H4 (cell line): Measurements from ENCODE around the gene CRTC3. TPM values are rescaled to one million over a fixed set of nuclear protein-coding genes. Genes with fewer than 3 reads are reported as not detected.
"Not testable (repeated sequence)": the region's sequence is repeated elsewhere in the genome, so short reads cannot be mapped to it uniquely, and the experiment has no call there.

Experiments used
- DNase-seq: peaks from one replicate; pipeline ENCODE4 v3.0.0-alpha.2; 2015; ENCODE audit warnings: low spot score
- total RNA-seq: library from RNA; depleted of rRNA; stranded (reverse); fragments of >200 nt; shearing (Covaris generic); gene quantifications from 2 replicates; pipeline ENCODE4 v1.2.3, GENCODE V29; 2014; rRNA removed

Gene CRTC3, protein sequence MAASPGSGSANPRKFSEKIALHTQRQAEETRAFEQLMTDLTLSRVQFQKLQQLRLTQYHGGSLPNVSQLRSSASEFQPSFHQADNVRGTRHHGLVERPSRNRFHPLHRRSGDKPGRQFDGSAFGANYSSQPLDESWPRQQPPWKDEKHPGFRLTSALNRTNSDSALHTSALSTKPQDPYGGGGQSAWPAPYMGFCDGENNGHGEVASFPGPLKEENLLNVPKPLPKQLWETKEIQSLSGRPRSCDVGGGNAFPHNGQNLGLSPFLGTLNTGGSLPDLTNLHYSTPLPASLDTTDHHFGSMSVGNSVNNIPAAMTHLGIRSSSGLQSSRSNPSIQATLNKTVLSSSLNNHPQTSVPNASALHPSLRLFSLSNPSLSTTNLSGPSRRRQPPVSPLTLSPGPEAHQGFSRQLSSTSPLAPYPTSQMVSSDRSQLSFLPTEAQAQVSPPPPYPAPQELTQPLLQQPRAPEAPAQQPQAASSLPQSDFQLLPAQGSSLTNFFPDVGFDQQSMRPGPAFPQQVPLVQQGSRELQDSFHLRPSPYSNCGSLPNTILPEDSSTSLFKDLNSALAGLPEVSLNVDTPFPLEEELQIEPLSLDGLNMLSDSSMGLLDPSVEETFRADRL
- total RNA-seq = 6.8 and 6.9 TPM in 2 replicates

DNA sequence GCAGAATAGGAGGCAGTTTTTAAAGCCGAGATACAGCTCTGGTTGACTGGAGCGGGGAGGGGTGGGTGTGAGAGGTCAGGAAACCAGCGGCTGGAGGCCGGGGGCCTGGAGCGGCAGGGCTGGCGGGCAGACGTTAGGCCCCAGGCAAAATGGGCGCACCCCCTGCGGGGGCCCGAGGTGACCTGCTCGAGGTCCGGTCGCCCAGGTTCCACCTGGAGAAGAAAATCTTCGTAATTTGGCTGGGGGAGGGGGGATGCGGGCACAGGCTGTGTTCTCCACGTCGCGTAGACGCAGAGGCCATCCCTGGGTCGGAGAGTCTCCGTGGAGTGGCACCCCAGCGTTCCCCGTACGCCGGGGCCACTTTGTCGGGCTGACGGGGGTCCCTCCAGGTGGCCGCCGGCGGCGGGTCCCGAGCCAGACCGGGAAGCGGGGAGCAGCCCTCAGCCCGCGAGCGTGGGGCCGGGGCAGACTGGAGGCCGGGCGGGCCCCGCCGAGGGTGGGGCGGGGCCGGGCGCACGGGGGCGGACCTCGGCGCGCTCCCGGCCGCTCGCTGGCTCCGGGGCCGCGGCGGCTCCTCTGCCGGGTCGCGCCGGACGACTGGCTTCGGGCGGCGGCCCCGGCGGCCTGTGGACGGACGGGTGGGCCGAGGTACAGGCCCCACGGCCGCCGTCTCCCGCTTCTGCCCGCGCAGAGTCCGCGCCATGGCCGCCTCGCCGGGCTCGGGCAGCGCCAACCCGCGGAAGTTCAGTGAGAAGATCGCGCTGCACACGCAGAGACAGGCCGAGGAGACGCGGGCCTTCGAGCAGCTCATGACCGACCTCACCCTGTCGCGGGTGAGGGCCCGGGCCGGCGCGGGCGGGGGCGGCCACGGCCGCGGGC lies at the start of gene CRTC3:
Gene CRTC3, plus strand, starts transcription at position 553 of the 879 bp plus-strand sequence. Its CDS starts 149 bp downstream, at position 702.
- peak; percentile 32 for DNase-seq

DNA sequence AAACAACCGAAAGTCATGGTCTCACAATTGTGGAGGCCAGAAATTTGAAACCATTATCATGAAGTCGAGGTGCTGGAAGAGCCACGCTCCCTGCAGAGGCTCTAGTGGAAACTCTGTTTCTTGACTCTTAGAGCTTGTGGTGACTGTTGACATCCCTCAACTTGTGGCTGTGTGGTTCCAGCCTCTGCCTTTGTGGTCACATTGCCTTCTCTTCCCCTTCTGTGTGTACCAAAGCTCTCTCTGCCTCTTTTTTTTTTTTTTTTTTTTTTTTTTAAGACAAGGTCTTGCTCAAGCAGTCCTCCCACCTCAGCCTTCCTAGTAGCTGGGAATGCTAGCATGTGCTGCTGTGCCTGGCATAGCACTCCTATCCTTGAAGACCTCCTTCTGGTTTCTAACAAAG lies 48.7 kb upstream of the CRTC3 start:
- DNase-seq = no peak

DNA sequence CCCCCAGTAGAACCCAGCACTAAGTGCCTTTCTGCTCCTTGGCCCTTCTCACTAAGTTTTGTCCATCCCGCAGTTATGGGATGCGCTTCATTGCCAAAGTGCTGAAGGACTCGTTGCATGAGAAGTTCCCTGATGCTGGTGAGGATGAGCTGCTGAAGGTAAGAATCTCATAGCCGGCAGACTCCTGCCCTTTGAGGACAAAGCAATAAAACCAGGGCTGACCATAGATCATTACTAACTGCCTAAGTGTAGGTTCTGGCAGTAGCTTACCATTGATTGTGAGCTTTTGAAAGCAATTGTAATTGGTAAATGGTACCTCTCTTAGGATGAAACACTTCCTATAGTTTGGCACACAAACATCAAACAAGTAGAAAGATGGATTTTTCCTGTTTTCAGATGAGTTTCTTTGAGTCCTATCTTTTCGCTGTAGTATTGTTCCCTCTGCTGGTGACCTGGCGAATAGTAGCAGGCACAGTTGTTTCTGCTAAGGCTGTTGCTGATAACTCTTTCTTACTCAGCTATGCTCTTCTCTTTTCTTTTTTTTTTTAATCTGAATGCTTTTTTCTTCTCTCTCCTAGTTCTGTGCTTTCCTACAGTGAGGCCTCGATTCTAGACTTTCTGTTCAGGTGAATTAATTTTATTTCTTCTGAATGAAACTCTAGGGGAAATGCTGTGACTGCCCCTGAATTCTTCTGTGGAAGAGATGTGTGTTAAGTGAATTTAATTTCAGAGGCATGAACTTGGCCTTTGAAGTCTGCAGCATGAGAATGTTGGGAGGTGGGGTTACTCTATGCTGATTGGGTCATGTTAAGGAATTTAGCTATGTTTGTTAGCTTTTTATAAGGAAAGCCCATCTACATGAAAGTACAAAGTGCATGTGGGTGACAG lies 47.4 kb upstream of the CRTC3 start:
- peak; percentile 40 for DNase-seq

DNA sequence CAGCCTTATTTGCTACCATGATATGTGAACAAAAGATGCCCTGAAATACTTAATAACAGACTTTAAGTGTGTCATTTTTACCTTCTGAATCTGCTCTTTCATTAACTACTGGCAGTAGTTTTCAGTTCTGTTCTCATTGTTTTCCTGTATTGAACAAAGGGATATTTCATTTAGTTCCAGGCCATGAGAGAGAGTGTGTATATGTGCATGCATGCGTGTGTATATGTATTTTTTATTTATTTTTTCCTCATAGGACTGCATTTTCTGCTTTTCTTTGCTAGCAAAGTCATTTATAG lies 46.8 kb upstream of the CRTC3 start:
- DNase-seq = no peak

DNA sequence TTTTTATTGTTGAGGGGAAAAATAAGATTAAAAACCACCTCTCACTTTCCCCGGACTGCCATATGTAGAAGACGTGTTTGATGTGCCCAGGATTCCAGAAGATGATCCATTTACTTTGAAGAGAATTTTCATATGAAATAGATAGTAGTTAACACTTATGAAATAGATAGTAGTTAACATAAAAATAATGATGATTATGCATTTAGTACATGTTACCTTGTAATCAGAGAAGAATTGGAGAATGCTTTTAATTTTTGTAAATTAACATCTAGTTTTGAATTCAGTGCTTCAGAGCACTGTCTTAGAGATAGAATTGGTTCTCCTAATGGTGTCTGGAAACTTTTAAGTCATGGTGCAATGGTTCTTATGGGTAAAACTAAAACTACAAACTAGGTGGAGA lies 46.1 kb upstream of the CRTC3 start:
- no peak for DNase-seq

DNA sequence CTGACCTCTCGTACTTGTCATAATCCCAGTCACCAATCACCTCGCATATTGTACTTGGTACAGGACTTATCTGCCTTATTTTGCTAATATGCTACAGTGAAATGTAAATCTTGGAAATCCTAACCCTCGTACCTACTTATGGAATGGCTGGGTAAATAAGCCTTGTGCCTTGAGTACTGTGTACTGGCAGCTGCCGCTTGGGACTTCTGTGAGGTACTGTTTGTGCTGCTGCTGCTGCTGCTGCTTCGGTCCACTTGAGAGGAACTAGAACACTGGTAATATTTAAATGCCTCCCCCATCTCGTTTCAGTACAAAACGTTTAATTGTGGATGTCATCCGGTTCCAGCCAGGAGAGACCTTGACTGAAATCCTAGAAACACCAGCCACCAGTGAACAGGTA lies 42.5 kb upstream of the CRTC3 start:
- DNase-seq = no peak

DNA sequence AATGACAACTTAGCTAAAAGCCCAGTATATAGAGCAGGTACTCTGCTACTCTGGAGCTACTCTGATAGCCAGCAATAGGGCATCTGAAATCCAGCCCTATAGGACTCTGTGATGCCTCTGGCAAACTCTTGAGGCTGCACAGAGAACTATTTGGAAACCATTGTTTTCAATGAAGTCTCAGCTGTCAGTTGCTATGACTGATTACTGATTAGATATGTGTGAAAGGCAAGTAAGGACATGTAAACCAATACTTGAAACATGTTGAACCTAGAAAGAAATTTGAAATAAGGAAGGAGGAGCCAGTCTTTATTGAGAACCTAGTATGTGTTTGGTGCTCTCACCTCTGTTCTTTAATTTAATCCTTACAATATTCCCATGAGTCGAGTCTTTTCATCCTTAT lies 40.2 kb upstream of the CRTC3 start:
- no peak for DNase-seq

DNA sequence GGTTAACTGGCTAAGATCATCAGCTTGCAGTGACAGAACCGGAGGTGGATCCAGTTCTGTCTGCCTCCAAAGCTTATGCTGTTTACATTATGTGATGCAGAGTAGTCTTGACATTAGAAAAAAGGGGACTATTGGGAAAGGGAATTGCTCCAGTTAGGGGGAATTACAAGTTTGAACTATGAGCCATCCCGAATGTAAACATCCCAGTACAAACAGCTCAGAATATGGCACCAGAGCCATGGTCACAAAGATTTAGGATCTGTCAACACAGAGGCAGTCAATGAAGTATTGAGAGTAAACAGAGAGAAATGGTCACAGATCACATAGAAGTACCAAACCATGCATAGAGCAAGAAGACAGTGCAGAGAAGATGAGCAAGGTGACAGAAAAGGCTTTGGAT lies 39.8 kb upstream of the CRTC3 start:
- DNase-seq = no peak

DNA sequence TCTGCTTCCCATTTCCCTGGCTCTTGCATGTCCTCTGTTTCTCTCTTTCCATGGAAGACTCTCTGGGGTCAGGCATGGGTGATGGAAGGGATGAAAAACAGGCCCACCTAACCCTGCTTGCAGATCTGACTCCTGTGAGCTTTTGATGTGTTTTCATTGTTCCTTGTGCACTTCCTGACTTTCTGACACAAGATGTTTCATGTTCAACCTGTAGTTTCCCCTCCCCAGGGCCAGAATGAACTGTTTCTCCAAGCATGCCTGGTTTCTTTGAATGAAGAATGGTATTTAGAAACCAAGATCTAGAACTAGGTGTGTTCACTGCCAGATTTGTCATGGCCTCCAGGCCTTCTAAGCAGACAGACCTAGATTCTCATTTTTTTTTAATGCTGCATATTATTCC lies 36.1 kb upstream of the CRTC3 start:
- DNase-seq = no peak

DNA sequence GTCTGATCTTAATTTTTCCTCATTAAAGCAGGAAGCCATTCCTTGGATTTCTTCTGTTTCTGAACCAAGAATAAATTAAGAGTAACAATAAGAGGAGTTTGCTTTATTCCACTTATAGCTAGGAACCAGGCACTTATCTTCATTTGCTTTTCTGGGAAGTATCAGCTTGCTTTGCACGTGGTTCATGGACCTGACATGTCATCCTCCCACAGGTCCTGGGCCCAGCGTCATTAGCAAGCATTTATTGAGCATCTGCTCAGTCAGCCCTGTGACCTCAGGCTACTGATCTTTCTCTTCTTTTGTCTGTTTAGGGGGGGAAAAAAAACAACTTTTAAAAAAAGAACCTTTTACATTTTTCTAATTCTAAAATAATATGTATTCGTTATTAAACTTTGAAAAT lies 34.7 kb upstream of the CRTC3 start:
- DNase-seq = no peak

DNA sequence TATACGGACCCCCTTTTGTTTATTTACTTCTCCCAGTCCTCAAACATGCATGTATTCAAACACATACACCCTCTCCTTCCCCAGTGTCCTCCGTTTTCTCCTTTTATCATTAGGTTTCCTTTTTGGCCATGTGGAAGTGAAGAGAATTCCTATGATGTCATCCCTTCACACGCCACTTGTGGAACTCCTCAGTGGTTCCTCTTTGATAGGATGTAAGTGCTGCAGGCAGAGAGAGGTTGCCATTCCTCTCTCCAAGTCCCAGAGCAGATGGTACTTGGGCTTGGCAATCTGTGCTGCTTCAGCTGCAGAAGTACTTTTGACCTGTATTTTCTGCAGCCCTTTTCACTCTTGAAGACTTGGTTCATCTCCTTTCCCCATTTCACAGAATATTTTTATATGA lies 32.9 kb upstream of the CRTC3 start:
- no peak for DNase-seq

DNA sequence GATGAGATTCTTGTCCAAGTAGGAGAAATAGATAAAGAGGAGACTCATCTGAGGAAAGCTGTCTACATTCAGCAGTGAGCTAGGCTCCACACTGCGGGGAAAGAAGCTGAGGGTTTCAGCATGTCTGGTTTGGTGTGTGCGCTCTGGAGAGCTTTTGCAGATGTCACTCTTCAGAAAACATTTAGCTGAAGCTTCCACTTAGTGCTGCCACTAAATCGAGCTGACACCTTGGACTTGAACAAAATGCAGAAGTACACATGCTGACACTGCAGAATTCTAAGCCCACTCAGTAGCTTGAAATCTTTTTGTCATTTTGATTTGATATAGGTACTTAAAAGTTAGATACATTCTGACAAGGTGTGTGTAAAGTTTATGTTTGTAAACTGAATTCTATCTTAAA lies 32.3 kb upstream of the CRTC3 start:
- DNase-seq = no peak

DNA sequence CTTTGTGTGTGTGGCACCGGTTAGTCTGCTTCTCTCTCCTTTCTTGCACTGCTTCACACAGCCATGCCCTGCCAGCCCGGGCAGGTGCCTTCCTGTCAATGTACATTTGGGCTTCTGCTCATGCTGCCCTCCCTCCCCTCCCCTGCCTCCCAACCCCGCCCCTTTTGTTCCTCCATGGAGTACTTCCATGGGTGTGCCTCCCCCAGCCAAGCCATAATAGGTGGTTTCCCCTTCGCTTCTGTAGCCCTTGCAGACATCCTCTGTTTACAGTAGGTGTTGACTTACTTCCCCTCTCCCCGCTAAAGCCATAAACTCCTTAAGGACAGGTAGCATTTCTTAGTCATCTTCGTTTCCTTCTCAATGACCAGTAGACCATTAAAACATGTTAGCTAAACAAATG lies 31.8 kb upstream of the CRTC3 start:
- no peak for DNase-seq

DNA sequence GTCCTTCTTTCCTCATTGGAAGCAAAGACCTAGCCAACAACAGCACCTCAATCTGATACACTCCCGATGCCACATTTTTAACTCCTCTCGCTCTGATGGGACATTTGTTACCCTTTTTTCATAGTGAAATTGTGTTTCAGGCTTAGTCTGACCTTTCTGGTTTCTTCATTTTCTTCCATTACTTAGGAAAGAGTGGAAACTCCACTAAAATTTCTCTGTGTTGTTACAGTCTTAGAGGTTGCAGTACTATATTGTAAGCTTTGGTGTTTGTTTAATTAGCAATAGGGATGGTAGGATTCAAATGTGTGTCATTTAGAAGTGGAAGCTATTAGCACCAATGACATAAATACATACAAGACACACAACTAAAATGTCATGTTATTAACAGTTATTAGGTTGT lies 29.6 kb upstream of the CRTC3 start:
- DNase-seq = no peak

DNA sequence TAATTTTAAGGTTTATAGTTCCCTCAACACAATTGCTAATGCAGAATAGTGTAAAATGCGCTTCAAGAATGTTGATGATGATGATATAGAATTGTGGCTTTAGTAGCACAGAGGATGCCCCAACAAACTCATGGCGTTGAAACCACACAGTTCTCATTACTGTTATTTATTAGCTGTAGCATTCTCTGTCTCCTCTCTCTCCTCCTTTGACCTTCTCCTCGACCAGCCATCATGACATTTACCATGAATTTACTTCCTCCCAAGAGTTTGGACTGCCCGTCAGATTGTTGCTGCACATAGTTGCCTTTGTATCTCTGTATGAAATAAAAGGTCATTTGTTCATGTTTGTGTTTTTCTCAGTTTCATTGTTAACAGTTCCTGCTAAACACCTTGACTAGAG lies 27.8 kb upstream of the CRTC3 start:
- no peak for DNase-seq

DNA sequence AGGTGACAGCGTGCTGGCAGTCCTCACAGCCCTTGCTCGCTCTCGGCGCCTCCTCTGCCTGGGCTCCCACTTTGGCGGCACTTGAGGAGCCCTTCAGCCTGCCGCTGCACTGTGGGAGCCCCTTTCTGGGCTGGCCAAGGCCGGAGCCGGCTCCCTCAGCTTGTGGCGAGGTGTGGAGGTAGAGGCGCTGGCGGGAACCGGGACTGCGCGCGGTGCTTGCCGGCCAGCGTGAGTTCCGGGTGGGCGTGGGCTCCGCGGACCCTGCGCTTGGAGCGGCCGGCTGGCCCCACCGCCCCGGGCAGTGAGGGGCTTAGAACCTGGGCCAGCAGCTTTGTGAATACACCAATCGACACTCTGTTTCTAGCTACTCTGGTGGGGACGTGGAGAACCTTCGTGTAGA lies 18.9 kb upstream of the CRTC3 start:
- DNase-seq = not testable (repeated sequence)

DNA sequence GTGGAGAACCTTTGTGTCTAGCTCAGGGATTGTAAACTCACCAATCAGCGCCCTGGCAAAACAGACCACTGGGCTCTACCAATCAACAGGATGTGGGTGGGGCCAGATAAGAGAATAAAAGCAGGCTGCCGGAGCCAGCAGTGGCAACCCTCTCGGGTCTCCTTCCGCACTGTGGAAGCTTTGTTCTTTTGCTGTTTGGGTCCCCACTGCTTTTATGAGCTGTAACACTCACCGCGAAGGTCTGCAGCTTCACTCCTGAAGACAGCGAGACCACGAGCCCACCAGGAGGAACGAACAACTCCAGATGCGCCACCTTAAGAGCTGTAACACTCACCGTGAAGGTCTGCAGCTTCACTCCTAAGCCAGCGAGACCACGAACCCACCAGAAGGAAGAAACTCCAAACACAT lies 18.5 kb upstream of the CRTC3 start:
- not testable (repeated sequence) for DNase-seq

DNA sequence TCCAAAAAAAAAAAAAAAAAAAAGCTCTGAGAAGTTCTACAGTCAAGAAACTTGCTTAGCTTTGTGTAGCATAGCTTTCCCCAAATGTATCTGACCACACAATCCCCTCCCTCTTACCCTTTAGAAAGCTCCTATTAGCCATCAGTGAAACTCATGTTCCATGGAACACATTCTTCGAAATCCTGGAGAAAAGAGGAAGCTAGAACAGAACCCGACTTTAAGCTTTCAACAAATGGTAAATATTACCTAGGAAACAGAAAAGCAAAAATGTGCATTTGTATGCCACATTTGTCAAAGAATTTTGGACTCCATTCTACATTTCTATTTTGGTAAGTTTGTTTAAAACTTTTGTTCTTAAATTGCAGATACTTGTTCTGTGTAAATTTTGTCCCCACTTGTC lies 17.4 kb upstream of the CRTC3 start:
- DNase-seq = no peak

DNA sequence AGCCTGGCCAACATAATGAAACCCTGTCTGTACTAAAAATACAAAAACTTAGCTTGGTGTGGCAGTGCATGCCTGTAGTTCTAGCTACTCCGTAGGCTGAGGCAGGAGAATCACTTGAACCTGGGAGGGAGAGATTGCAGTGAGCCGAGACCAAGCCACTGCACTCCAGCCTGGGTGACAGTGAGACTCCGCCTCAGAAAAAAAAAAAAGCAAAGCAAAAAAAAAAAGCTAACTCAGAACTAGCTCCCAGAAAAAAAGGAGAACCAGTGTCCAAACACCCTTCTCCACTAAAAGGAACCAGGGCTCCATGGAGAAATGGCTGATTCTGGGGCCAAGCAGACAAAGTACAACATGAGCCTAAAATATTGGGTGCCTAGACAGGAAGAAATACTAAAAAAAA lies 16.7 kb upstream of the CRTC3 start:
- no peak for DNase-seq

DNA sequence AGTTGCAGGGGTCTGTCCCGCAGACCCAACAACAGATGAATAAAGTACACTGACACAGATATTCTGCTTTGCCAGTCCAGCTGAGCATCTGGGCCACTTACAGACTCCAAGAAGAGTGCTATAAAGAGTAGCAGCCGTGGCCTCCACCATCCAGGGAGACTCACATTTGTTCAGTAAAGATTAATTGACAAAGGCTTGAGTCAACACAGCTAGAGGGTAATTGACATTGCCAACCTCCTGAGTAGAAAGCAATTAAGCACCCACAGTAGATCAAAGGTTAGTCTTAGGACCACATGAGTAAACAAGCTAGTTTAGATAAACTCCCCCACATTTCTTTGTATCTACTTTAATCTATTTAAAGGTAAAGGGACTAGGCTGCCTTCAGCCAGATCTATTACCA lies 16.3 kb upstream of the CRTC3 start:
- DNase-seq = no peak

DNA sequence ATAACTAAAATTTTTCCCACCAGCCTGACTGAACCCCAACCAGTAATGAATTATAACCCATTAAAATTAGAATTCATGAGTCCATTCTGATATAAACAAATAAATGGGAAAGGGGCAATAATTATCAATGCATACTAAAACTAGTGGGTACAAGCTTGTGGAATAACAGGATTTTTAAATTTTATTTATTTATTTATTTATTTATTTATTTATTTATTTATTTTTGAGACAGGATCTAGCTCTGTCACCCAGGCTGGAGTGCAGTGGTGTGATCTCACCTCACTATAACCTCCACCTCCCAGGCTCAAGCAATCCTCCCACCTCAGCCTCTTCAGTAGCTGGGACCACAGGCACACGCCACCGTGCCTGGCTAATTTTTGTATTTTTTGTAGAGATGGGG lies 15.8 kb upstream of the CRTC3 start:
- not testable (repeated sequence) for DNase-seq

DNA sequence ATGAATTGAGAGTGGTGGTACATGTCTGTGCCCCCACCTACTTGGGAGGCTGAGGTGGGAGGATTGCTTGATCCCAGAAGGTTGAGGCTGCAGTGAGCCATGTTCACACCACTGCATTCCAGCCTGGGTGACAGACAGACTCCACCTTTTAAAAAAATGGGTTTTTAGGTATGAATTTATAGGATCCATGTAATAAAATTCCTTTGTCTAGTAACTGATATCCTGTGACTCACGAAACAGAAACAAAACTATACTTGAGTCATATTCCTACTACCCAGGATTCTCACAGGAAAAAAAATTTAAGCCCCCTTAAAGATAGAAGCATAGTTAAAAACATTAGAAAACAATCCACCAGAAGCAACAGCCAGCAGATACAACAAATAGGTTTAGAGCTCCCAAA lies 10.0 kb upstream of the CRTC3 start:
- DNase-seq = no peak
